Measurements from ENCODE around the gene MYRF.

The MYRF gene

GRCh38 chr11:61762223-61762615 is 9.8 kb downstream of the MYRF start:
- no peak for DNase-seq

- DNase-seq: no peak
Measured at GRCh38 chr11:61762798-61763197, 10.4 kb downstream of the MYRF start.

- no peak for DNase-seq
Measured at GRCh38 chr11:61763930-61764605, 11.6 kb downstream of the MYRF start.

- DNase-seq: no peak
Measured at GRCh38 chr11:61764606-61765260, 12.3 kb downstream of the MYRF start.

GRCh38 chr11:61765550-61766253 is 13.3 kb downstream of the MYRF start:
- DNase-seq: no peak

- DNase-seq: no peak
Measured at GRCh38 chr11:61766353-61766841, 14.0 kb downstream of the MYRF start.

GRCh38 chr11:61768376-61769076 is 16.1 kb downstream of the MYRF start:
- DNase-seq: no peak

GRCh38 chr11:61769169-61769920 is 16.9 kb downstream of the MYRF start:
- no peak for DNase-seq

GRCh38 chr11:61769946-61770683 is 17.7 kb downstream of the MYRF start:
- DNase-seq: no peak

GRCh38 chr11:61771195-61771894 is 18.9 kb downstream of the MYRF start:
- DNase-seq: no peak

- no peak for DNase-seq
Measured at GRCh38 chr11:61771985-61772455, 19.6 kb downstream of the MYRF start.

GRCh38 chr11:61773356-61773755 is 20.9 kb downstream of the MYRF start:
- DNase-seq: no peak

- no peak for DNase-seq
Measured at GRCh38 chr11:61773809-61774208, 21.4 kb downstream of the MYRF start.

GRCh38 chr11:61774411-61774810 is 22.0 kb downstream of the MYRF start:
- DNase-seq: no peak

GRCh38 chr11:61775106-61775505 is 22.7 kb downstream of the MYRF start:
- DNase-seq: no peak

GRCh38 chr11:61775606-61776554 is 23.4 kb downstream of the MYRF start:
- DNase-seq: no peak

GRCh38 chr11:61776561-61777075 is 24.2 kb downstream of the MYRF start:
- peak; percentile 13 for DNase-seq

- no peak for DNase-seq
Measured at GRCh38 chr11:61777234-61778090, 25.0 kb downstream of the MYRF start.
